GM12878 (cell line): Measurements from ENCODE around the gene DNAJB8. TPM values are rescaled to one million over a fixed set of nuclear protein-coding genes. Genes with fewer than 3 reads are reported as not detected.
A peak's percentile ranks its signal among the peaks of the same experiment; 100 is the strongest.

Experiments used
- ATAC-seq: fragments of 200-7000 bp; cut with Tn5 transposase; 3 replicates; pipeline ENCODE4 v1.9.1; 2020; ENCODE audit warnings: mild to moderate bottlenecking, moderate library complexity
- BruUV-seq: library from RNA; stranded (reverse); fragments of 400-500 nt; replicated peaks from 2 replicates; lab custom pipeline; 2021; lab: Mats Ljungman, UMichigan
- CTCF ChIA-PET: fragments of 300-600 bp; sonication (Branson Sonifier 250); formaldehyde crosslinking; extraction: SDS; loops from one replicate; lab custom pipeline; 2021; ENCODE audit warnings: inconsistent platforms; lab: Yijun Ruan, JAX
- POLR2A ChIA-PET: fragments of 350-600 bp; formaldehyde crosslinking; extraction: SDS; loops from one replicate; lab custom pipeline; 2021; ENCODE audit warnings: inconsistent platforms; lab: Charles Lee
- RAD21 ChIA-PET: fragments of 300-600 bp; sonication (Branson Sonifier 250); formaldehyde crosslinking; loops from one replicate; lab custom pipeline; 2023; ENCODE audit warnings: antibody characterized with exemption; ENCODE audit not compliant: unreplicated experiment; lab: Charles Lee
- SMC1A ChIA-PET: fragments of 300-600 bp; sonication (Branson Sonifier 250); formaldehyde crosslinking; loops from one replicate; lab custom pipeline; 2023; ENCODE audit not compliant: unreplicated experiment, uncharacterized antibody; lab: Charles Lee
- DNase-seq: peaks from one replicate; pipeline ENCODE4 v3.0.0-alpha.2; 2011; ENCODE audit warnings: low read depth, low spot score
- FAIRE-seq: peaks from 3 replicates; lab custom pipeline; 2011; peaks lifted over from hg19 to GRCh38; lab: Jason Lieb, UNC
- H2AFZ ChIP-seq: 2 replicates; pipeline ENCODE4 v1.6.0; 2011; ENCODE audit warnings: low read depth, low read length, control low read depth; ENCODE audit not compliant: control insufficient read depth
- H3K27ac ChIP-seq: 2 replicates; pipeline ENCODE4 v1.5.1; 2011; ENCODE audit warnings: control low read depth; ENCODE audit not compliant: control insufficient read depth, insufficient read depth
- H3K27me3 ChIP-seq, 2 experiments: replicated peaks in 1 of 2; 2 replicates each; pipeline versions ENCODE4 v1.6.0 to v1.6.1; 2011; ENCODE audit warnings: low read length in 1 of 2; ENCODE audit not compliant: control insufficient read depth in 2 of 2, insufficient read depth in 2 of 2
- H3K36me3 ChIP-seq, 2 experiments: 2 replicates each; pipeline ENCODE4 v1.5.1; 2011; ENCODE audit warnings: low read length in 1 of 2; ENCODE audit not compliant: control insufficient read depth in 2 of 2, insufficient read depth in 2 of 2
- H3K4me1 ChIP-seq: 2 replicates; pipeline ENCODE4 v1.6.1; 2011; ENCODE audit warnings: mild to moderate bottlenecking, low read length, moderate library complexity, mixed read lengths; ENCODE audit not compliant: control insufficient read depth, insufficient read depth
- H3K4me2 ChIP-seq: 2 replicates; pipeline ENCODE4 v1.6.0; 2011; ENCODE audit warnings: control low read depth; ENCODE audit not compliant: control insufficient read depth, insufficient read depth
- H3K4me3 ChIP-seq: fragments of 200-600 bp; sonication (generic); 2 replicates; pipeline ENCODE4 v1.5.1; 2016
- H3K79me2 ChIP-seq: 2 replicates; pipeline ENCODE4 v1.6.0; 2011; ENCODE audit warnings: low read length; ENCODE audit not compliant: control insufficient read depth, insufficient read depth
- H3K9ac ChIP-seq: 2 replicates; pipeline ENCODE4 v1.8.0; 2011; ENCODE audit warnings: low read length, control low read depth, mixed read lengths; ENCODE audit not compliant: control insufficient read depth, insufficient read depth
- H3K9me3 ChIP-seq: replicated peaks from 3 replicates; pipeline ENCODE4 v1.5.1; 2011; ENCODE audit warnings: mild to moderate bottlenecking, low read length; ENCODE audit not compliant: control insufficient read depth, insufficient read depth
- H4K20me1 ChIP-seq: 2 replicates; pipeline ENCODE4 v1.6.0; 2011; ENCODE audit not compliant: control insufficient read depth, insufficient read depth
- CBFB ChIP-seq: IDR thresholded peaks from 2 replicates; pipeline ENCODE4 v1.6.1; 2016; ENCODE audit warnings: antibody characterized with exemption, low read depth
- EGR1 ChIP-seq, 2 experiments: IDR thresholded peaks; 1 replicate in 1 of 2; 2 replicates in 1 of 2; pipeline ENCODE4 v1.6.1; 2011 to 2012; ENCODE audit warnings: low read depth in 2 of 2, low read length in 2 of 2, borderline replicate concordance in 1 of 2, mild to moderate bottlenecking in 1 of 2, moderate library complexity in 1 of 2
- MEF2A ChIP-seq: IDR thresholded peaks from 2 replicates; pipeline ENCODE4 v1.6.1; 2011; ENCODE audit warnings: low read depth, mild to moderate bottlenecking, low read length, moderate library complexity; ENCODE audit not compliant: insufficient read depth
- PBX3 ChIP-seq: IDR thresholded peaks from 2 replicates; pipeline ENCODE4 v1.6.1; 2011; ENCODE audit warnings: mild to moderate bottlenecking, low read depth, low read length, moderate library complexity; ENCODE audit not compliant: insufficient replicate concordance
- PKNOX1 ChIP-seq: fragments of 450-650 bp; IDR thresholded peaks from 2 replicates; pipeline ENCODE4 v1.6.1; 2016; ENCODE audit warnings: mild to moderate bottlenecking
- SIX5 ChIP-seq: IDR thresholded peaks from 2 replicates; pipeline ENCODE4 v1.6.1; 2011; ENCODE audit warnings: mild to moderate bottlenecking, low read depth, low read length, moderate library complexity; ENCODE audit not compliant: severe bottlenecking
- ZNF207 ChIP-seq: fragments of 450-650 bp; IDR thresholded peaks from 2 replicates; pipeline ENCODE4 v1.6.1; 2014; ENCODE audit warnings: antibody characterized with exemption, mild to moderate bottlenecking, borderline replicate concordance
- WGBS: methylation state at CpG from one replicate; pipeline ENCODE4 v1.1.6; 2016; ENCODE audit warnings: low lambda C conversion rate; ENCODE audit not compliant: insufficient replicate concordance, insufficient coverage; ENCODE audit errors: missing lambda C conversion rate; 5-methylcytosine and 5-hydroxymethylcytosine counted together
- in situ Hi-C: fragments of 300-500 bp; cut with MboI; formaldehyde crosslinking; loops from 9 replicates; pipeline ENCODE4 v1.14.3; 2018; ENCODE audit warnings: mixed read lengths
- intact Hi-C: fragments of 100-400 bp; cut with micrococcal nuclease; formaldehyde crosslinking; loops from one replicate; pipeline ENCODE4 v1.14.2; 2022; ENCODE audit not compliant: unreplicated experiment
- polyA plus RNA-seq, 11 experiments: library from polyadenylated mRNA; depleted of rRNA in 4 of 11; unstranded in 6 of 11; stranded (reverse) in 5 of 11; fragments of >200 nt; fragmentation: Nextera tagmentation in 4 of 11; fragmentation: Illumina TruSeq in 1 of 11; extraction: Ambion mirVana in 4 of 11; extraction: Trizol in 1 of 11; gene quantifications; 1 replicate in 1 of 11; 2 replicates in 10 of 11; pipeline versions ENCODE4 v1.2.1 to v1.2.3, GENCODE V29; 2011 to 2016; ENCODE audit warnings: inconsistent platforms in 2 of 11, missing spikeins in 2 of 11, low read depth in 1 of 11
- total RNA-seq, 4 experiments: library from RNA; depleted of rRNA in 3 of 4; stranded (reverse); fragments of >200 nt in 3 of 4; fragmentation: Illumina TruSeq in 1 of 4; extraction: Trizol in 1 of 4; gene quantifications; 2 replicates each; pipeline versions ENCODE4 v1.2.1 to v1.2.3, GENCODE V29; 2013 to 2021

DNAJB8 gene
- total and polyA plus RNA-seq, 10 of the 15 experiments (the other 5 are each of a cell fraction or from before 2014, with no cell fraction given), result not detected

DNA sequence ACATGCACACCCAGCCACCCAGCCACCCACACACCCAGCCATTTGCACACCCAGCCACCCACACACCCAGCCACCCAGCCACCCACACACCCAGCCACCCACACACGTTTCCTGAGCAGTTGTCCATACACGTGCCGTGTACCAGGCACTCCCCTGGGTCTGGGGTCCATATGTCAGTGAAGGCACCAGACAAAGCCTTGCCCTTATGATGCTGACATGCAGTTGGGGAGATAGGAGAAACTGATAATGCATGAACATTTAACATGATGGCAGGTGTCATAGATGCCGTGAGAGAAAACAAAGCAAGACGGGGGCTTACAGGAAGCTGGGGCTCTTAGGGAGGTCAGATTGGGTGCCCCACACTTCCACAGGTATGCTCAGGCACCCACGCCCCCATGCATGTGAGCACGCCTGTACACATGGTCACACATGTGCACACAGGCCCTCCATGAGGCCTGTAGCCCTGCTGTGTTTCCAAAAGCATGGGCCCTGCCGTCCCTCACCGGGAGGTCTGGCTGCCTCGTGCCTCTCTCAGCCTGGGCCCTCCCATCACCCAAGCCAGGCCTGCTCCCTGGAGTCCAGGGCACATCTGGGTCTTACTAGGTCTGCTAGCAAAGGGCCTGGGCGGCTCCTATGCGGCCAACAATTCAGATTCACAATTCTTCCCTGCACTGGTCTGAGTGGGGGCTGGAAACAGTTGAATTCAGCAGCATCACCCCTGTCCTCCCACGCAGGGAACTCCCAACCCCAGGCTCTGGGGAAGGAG is 3.6 kb upstream of the DNAJB8 start:
- SMC1A ChIA-PET, result no interaction called here
- RAD21 ChIA-PET, result no interaction called here
- TF ChIP-seq MEF2A (no peak), EGR1 (IDR thresholded peaks at IDR 0.05; ENCODE audit: borderline replicate concordance in 1 of 2, low read depth in 2 of 2, low read length in 2 of 2) (0 out of 3 replicates have a peak, but pooled peaks of 1 of the 2 experiments have one; percentile 9), CBFB (no peak), PKNOX1 (no peak), ZNF207 (no peak), PBX3 (no peak), SIX5 (no peak)
- WGBS, result 25% methylated on average over 13 of the region's 13 CpGs
- ATAC-seq (no peak), DNase-seq (no peak), FAIRE-seq (no peak)
- Histone ChIP-seq H3K4me1 (no peaks in the 10 kb centered on the region; the same call in 1 of the 2 replicates), H3K27me3 (peaks cover 0 to 3% of the 10 kb centered on the region in 2 experiments; a peak in 3 of 4 replicates), H3K9me3 (no peaks in the 10 kb centered on the region), H4K20me1 (no peaks in the 10 kb centered on the region), H3K4me3 (no peak overlapping the region), H3K4me2 (no peak overlapping the region), H3K79me2 (no peaks in the 10 kb centered on the region), H3K9ac (no peak overlapping the region), H3K36me3 (no peaks in the 10 kb centered on the region), H2AFZ (no peak overlapping the region), H3K27ac (no peak overlapping the region)
- in situ Hi-C loops, result no loop called here
- POLR2A ChIA-PET, result no interaction called here
- no TSS peak for BruUV-seq
- CTCF ChIA-PET, result no interaction called here
- intact Hi-C loops, result no loop called here
